Gastrocnemius medialis (tissue), 4 donors: Measurements from ENCODE around the gene SMAD3. TPM values are rescaled to one million over a fixed set of nuclear protein-coding genes. Genes with fewer than 3 reads are reported as not detected.

Experiments used
- ATAC-seq, 2 donors: fragments of 150-250 bp; one replicate each; pipeline ENCODE4 v1.9.1; 2016
- DNase-seq, 2 donors: peaks; one replicate each; pipeline ENCODE4 v3.0.0-alpha.2; 2019
- H3K27ac ChIP-seq, 4 donors: fragments of 200-600 bp; sonication (generic); 1 replicate in 1 of 4; 2 replicates in 3 of 4; pipeline ENCODE4 v1.5.1; 2016 to 2018; ENCODE audit warnings: mild to moderate bottlenecking in 2 of 4, moderate library complexity in 1 of 4
- H3K27me3 ChIP-seq, 3 donors: fragments of 200-600 bp; sonication (generic) in 2 of 3; 1 replicate in 1 of 3; 2 replicates in 2 of 3; pipeline versions ENCODE4 v1.5.1 to v1.6.0; 2016 to 2019; ENCODE audit warnings: mild to moderate bottlenecking in 1 of 3, moderate library complexity in 1 of 3
- H3K36me3 ChIP-seq, 2 donors: fragments of 200-600 bp; sonication (generic) in 1 of 2; one replicate each; pipeline ENCODE4 v1.5.1; 2017 to 2018
- H3K4me1 ChIP-seq, 2 donors: fragments of 200-600 bp; sonication (generic) in 1 of 2; one replicate each; pipeline ENCODE4 v1.5.1; 2016 to 2017; ENCODE audit warnings: mild to moderate bottlenecking in 2 of 2
- H3K4me3 ChIP-seq, 4 donors: fragments of 200-600 bp; sonication (generic) in 3 of 4; 1 replicate in 1 of 4; 2 replicates in 3 of 4; pipeline ENCODE4 v1.5.1; 2016 to 2019; ENCODE audit warnings: mild to moderate bottlenecking in 2 of 4
- H3K9me3 ChIP-seq, 3 donors: fragments of 200-600 bp; sonication (generic) in 2 of 3; 1 replicate in 1 of 3; 2 replicates in 2 of 3; pipeline ENCODE4 v1.5.1; 2016 to 2019
- CTCF ChIP-seq, 5 experiments: fragments of 450-650 bp in 3 of 5; fragments of 200-600 bp in 2 of 5; sonication (generic) in 2 of 5; IDR thresholded peaks in 4 of 5; conservative IDR thresholded peaks in 1 of 5; 1 replicate in 4 of 5; 2 replicates in 1 of 5; pipeline ENCODE4 v1.5.1; 2016 to 2019; ENCODE audit warnings: antibody characterized with exemption in 5 of 5, mild to moderate bottlenecking in 3 of 5, moderate library complexity in 3 of 5
- POLR2A ChIP-seq, 2 donors: fragments of 450-650 bp; IDR thresholded peaks; one replicate each; pipeline ENCODE4 v1.6.1; 2017; ENCODE audit warnings: antibody characterized with exemption in 2 of 2, mild to moderate bottlenecking in 2 of 2, moderate library complexity in 2 of 2
- in situ Hi-C, 4 donors: fragments of 200-750 bp; cut with MboI; loops; one replicate each; pipeline versions ENCODE4 v1.15.0 to v1.8.0; 2017; ENCODE audit warnings: low sequenced_read_pairs in 4 of 4
- intact Hi-C: fragments of 100-400 bp; cut with DNase I; formaldehyde crosslinking; loops from one replicate; pipeline ENCODE4 v1.15.1; 2023; ENCODE audit warnings: low total_unique reads
- total RNA-seq, 4 donors: library from RNA; depleted of rRNA; stranded (reverse); fragments of >200 nt; gene quantifications; one replicate each; pipeline versions ENCODE4 v1.1.0 to v1.2.3, GENCODE V29; 2016

Gene SMAD3
- total RNA-seq, 4 donors from 2014 or later = 15.9 to 61.7 (median 26.3) TPM

- Histone ChIP-seq H3K27ac (peak overlapping the region; percentile 92 to 98 (median 94)), H3K9me3 (no peaks in the 10 kb centered on the region), H3K4me3 (no peak overlapping the region), H3K4me1 (peaks cover 91 to 92% of the 10 kb centered on the region in 2 donors), H3K36me3 (no peaks in the 10 kb centered on the region), H3K27me3 (no peaks in the 10 kb centered on the region)
- in situ Hi-C loops = loop anchor here in 2 of 4 donors (5.0 to 25.0 kb wide), 3 partner anchors 52 to 110 kb away; no protein-coding TSS in a partner anchor
- intact Hi-C loops = no loop called here
- ATAC-seq = no peak
- no peak for DNase-seq
- TF ChIP-seq CTCF (IDR thresholded peaks at IDR 0.05 in 4 of 5, conservative IDR thresholded peaks at IDR 0.05 in 1 of 5) = no peak
- TF ChIP-seq POLR2A (IDR thresholded peaks at IDR 0.05) = no peak
These were observed 61.9 kb downstream of the SMAD3 start for GRCh38 chr15:67127331-67127664.

- in situ Hi-C loops = loop anchor here in 2 of 4 donors (5.0 to 25.0 kb wide), 3 partner anchors 53 to 109 kb away; no protein-coding TSS in a partner anchor
- H3K27ac ChIP-seq = peak overlapping the region; percentile 92 to 98 (median 94)
- ATAC-seq (peak; percentile 8 to 20), DNase-seq (no peak)
- no peaks in the 10 kb centered on the region for H3K9me3 ChIP-seq
- no peaks in the 10 kb centered on the region for H3K27me3 ChIP-seq
- H3K36me3 ChIP-seq = no peaks in the 10 kb centered on the region
- TF ChIP-seq POLR2A (IDR thresholded peaks at IDR 0.05) = peak in 1 of 2 donors; percentile 8
- TF ChIP-seq CTCF (IDR thresholded peaks at IDR 0.05 in 4 of 5, conservative IDR thresholded peaks at IDR 0.05 in 1 of 5) = no peak
- intact Hi-C loops = no loop called here
- peaks cover 96% of the 10 kb centered on the region in 2 donors for H3K4me1 ChIP-seq
- no peak overlapping the region for H3K4me3 ChIP-seq
These were observed 62.6 kb downstream of the SMAD3 start for GRCh38 chr15:67127965-67128364.

GRCh38 chr15:67130166-67130565 is 64.8 kb downstream of the SMAD3 start:
- Histone ChIP-seq H3K27ac (peak overlapping the region in 3 of 4 donors; percentile 55 to 92 (median 80)), H3K9me3 (no peaks in the 10 kb centered on the region), H3K4me3 (no peak overlapping the region), H3K36me3 (no peaks in the 10 kb centered on the region), H3K4me1 (peaks cover 97% of the 10 kb centered on the region in 2 donors), H3K27me3 (no peaks in the 10 kb centered on the region)
- TF ChIP-seq CTCF (IDR thresholded peaks at IDR 0.05 in 4 of 5, conservative IDR thresholded peaks at IDR 0.05 in 1 of 5) = no peak
- no peak for TF ChIP-seq POLR2A (IDR thresholded peaks at IDR 0.05)
- no peak for DNase-seq
- in situ Hi-C loops (loop anchor here in 1 of 4 donors (25.0 kb wide), 1 partner anchor 107 kb away; no protein-coding TSS in a partner anchor), intact Hi-C loops (no loop called here)
- no peak for ATAC-seq

GRCh38 chr15:67130673-67131601 is 65.5 kb downstream of the SMAD3 start:
- H3K27me3 ChIP-seq = no peaks in the 10 kb centered on the region
- peak; percentile 41 to 71 for DNase-seq
- H3K9me3 ChIP-seq = no peaks in the 10 kb centered on the region
- in situ Hi-C loops = loop anchor here in 1 of 4 donors (25.0 kb wide), 1 partner anchor 106 kb away; no protein-coding TSS in a partner anchor
- no peak overlapping the region for H3K4me3 ChIP-seq
- ATAC-seq = peak; percentile 24 to 35
- H3K36me3 ChIP-seq = no peaks in the 10 kb centered on the region
- TF ChIP-seq CTCF (IDR thresholded peaks at IDR 0.05 in 4 of 5, conservative IDR thresholded peaks at IDR 0.05 in 1 of 5) = no peak
- TF ChIP-seq POLR2A (IDR thresholded peaks at IDR 0.05) = peak in 1 of 2 donors; percentile 22
- peaks cover 99% of the 10 kb centered on the region in 2 donors for H3K4me1 ChIP-seq
- intact Hi-C loops = no loop called here
- H3K27ac ChIP-seq = peak overlapping the region; percentile 55 to 92 (median 78)
